Activated T-cell treated with anti-CD3 and anti-CD28 coated beads for 4 hours (primary cell): Measurements from ENCODE around the gene MEX3A.
"Not testable (repeated sequence)": the region's sequence is repeated elsewhere in the genome, so short reads cannot be mapped to it uniquely, and the experiment has no call there.

Source experiments
- DNase-seq: peaks from one replicate; pipeline ENCODE4 v3.0.0-alpha.2; 2020

Gene MEX3A

GRCh38 chr1:156117414-156118176, 35.3 kb upstream of the MEX3A start:
- no peak for DNase-seq

- not testable (repeated sequence) for DNase-seq
Observed at GRCh38 chr1:156116731-156117130, 34.5 kb upstream of the MEX3A start.

GRCh38 chr1:156115514-156116374, 33.5 kb upstream of the MEX3A start:
- no peak for DNase-seq

GRCh38 chr1:156114919-156115513, 32.8 kb upstream of the MEX3A start:
- DNase-seq: no peak

GRCh38 chr1:156114101-156114918, 32.0 kb upstream of the MEX3A start, which contains the start of gene LMNA:
LMNA (plus strand) TSS chr1:156114711; CDS start chr1:156114919, 208 bp downstream.
- peak; percentile 78 for DNase-seq

- no peak for DNase-seq
Observed at GRCh38 chr1:156113282-156113950, 31.2 kb upstream of the MEX3A start.

GRCh38 chr1:156112276-156113137, 30.2 kb upstream of the MEX3A start:
- no peak for DNase-seq

- DNase-seq: no peak
Observed at GRCh38 chr1:156111355-156111962, 29.2 kb upstream of the MEX3A start.

- DNase-seq: no peak
Observed at GRCh38 chr1:156110252-156110651, 28.0 kb upstream of the MEX3A start.

GRCh38 chr1:156108664-156109241, 26.5 kb upstream of the MEX3A start:
- no peak for DNase-seq

- no peak for DNase-seq
Observed at GRCh38 chr1:156108057-156108456, 25.8 kb upstream of the MEX3A start.

- DNase-seq: no peak
Observed at GRCh38 chr1:156106624-156107488, 24.6 kb upstream of the MEX3A start.

GRCh38 chr1:156104861-156105832, 22.9 kb upstream of the MEX3A start:
- DNase-seq: no peak

- no peak for DNase-seq
Observed at GRCh38 chr1:156104065-156104810, 22.0 kb upstream of the MEX3A start.

GRCh38 chr1:156103521-156103947, 21.3 kb upstream of the MEX3A start:
- DNase-seq: no peak

- no peak for DNase-seq
Observed at GRCh38 chr1:156102633-156103511, 20.6 kb upstream of the MEX3A start.
